Thoracic aorta (tissue), 2 donors: ENCODE results near the gene RLN1. TPM values are rescaled to one million over a fixed set of nuclear protein-coding genes. Genes with fewer than 3 reads are reported as not detected.
"Not testable (repeated sequence)": the region's sequence is repeated elsewhere in the genome, so short reads cannot be mapped to it uniquely, and the experiment has no call there.

ENCODE experiments used
- ATAC-seq: fragments of 150-250 bp; one replicate; pipeline ENCODE4 v1.8.0; 2017; ENCODE audit warnings: low read depth; ENCODE audit not compliant: insufficient number of reproducible peaks, low FRiP score
- DNase-seq: peaks from one replicate; pipeline ENCODE4 v3.0.0-alpha.2; 2020; ENCODE audit warnings: low spot score
- H3K27ac ChIP-seq, 2 donors: fragments of 200-600 bp; sonication (generic); 1 replicate in 1 of 2; 2 replicates in 1 of 2; pipeline ENCODE4 v1.5.1; 2016; ENCODE audit warnings: mild to moderate bottlenecking in 2 of 2, moderate library complexity in 2 of 2
- H3K27me3 ChIP-seq: fragments of 200-600 bp; sonication (generic); replicated peaks from 2 replicates; pipeline ENCODE4 v1.6.0; 2016; ENCODE audit warnings: mild to moderate bottlenecking; ENCODE audit not compliant: insufficient read depth
- H3K36me3 ChIP-seq: fragments of 200-600 bp; sonication (generic); one replicate; pipeline ENCODE4 v1.5.1; 2016
- H3K4me1 ChIP-seq, 2 donors: fragments of 200-600 bp; sonication (generic); 1 replicate in 1 of 2; 2 replicates in 1 of 2; pipeline versions ENCODE4 v1.5.1 to v1.6.0; 2016; ENCODE audit warnings: low read depth in 2 of 2, mild to moderate bottlenecking in 1 of 2; ENCODE audit not compliant: control insufficient read depth in 1 of 2
- H3K4me3 ChIP-seq: fragments of 200-600 bp; sonication (generic); 2 replicates; pipeline ENCODE4 v1.5.1; 2016; ENCODE audit warnings: mild to moderate bottlenecking
- H3K9me3 ChIP-seq: fragments of 200-600 bp; sonication (generic); 2 replicates; pipeline ENCODE4 v1.5.1; 2016
- total RNA-seq, 2 donors: library from RNA; depleted of rRNA; stranded (reverse); fragments of >200 nt; gene quantifications; one replicate each; pipeline versions ENCODE4 v1.1.0 to v1.2.3, GENCODE V29; 2016
- TF ChIP-seq, protein P1 (sequence below): fragments of 200-600 bp; sonication (generic); IDR thresholded peaks from one replicate; pipeline ENCODE4 v1.5.1; 2019; ENCODE audit warnings: antibody characterized with exemption

RLN1 gene
- total RNA-seq, 2 donors from 2014 or later, result not detected

- no peaks in the 10 kb centered on the region for H3K36me3 ChIP-seq
- H3K4me3 ChIP-seq, result no peak overlapping the region
- ATAC-seq (no peak), DNase-seq (no peak)
- peaks cover 13% of the 10 kb centered on the region for H3K9me3 ChIP-seq
- no peaks in the 10 kb centered on the region for H3K4me1 ChIP-seq
- H3K27ac ChIP-seq, result no peak overlapping the region
- no peaks in the 10 kb centered on the region for H3K27me3 ChIP-seq
- TF ChIP-seq, protein P1, sequence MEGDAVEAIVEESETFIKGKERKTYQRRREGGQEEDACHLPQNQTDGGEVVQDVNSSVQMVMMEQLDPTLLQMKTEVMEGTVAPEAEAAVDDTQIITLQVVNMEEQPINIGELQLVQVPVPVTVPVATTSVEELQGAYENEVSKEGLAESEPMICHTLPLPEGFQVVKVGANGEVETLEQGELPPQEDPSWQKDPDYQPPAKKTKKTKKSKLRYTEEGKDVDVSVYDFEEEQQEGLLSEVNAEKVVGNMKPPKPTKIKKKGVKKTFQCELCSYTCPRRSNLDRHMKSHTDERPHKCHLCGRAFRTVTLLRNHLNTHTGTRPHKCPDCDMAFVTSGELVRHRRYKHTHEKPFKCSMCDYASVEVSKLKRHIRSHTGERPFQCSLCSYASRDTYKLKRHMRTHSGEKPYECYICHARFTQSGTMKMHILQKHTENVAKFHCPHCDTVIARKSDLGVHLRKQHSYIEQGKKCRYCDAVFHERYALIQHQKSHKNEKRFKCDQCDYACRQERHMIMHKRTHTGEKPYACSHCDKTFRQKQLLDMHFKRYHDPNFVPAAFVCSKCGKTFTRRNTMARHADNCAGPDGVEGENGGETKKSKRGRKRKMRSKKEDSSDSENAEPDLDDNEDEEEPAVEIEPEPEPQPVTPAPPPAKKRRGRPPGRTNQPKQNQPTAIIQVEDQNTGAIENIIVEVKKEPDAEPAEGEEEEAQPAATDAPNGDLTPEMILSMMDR, result no peak
These were observed 24.3 kb downstream of the RLN1 start for GRCh38 chr9:5315187-5315923.

- DNase-seq, result no peak
- Histone ChIP-seq H3K27me3 (no peaks in the 10 kb centered on the region), H3K4me1 (no peaks in the 10 kb centered on the region), H3K36me3 (no peaks in the 10 kb centered on the region), H3K4me3 (no peak overlapping the region), H3K27ac (no peak overlapping the region), H3K9me3 (peaks cover 12% of the 10 kb centered on the region)
- TF ChIP-seq, protein P1, result no peak
- ATAC-seq, result no peak
These were observed 28.8 kb downstream of the RLN1 start for GRCh38 chr9:5310851-5311250.

DNA sequence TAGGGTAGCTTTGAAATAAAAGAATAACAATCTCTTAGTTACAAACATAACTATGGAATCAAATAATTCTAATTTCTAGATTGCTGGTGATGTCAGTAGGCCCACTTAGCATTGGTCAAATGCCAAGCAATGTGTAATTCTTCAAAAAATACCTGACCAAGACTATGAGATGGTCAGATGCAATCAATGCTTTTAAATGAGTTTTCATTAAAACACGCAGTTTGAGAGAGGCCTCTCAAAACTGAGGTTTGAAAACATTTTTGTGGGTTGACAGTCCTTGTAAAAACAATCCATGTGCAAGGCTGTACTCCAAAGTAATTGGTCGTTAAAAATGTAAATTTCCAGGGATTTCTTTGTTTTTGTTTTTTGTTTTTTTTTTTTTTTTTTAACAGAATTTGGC, 33.9 kb downstream of the RLN1 start:
- no peak overlapping the region for H3K4me3 ChIP-seq
- ATAC-seq, result no peak
- TF ChIP-seq, protein P1, result no peak
- no peaks in the 10 kb centered on the region for H3K4me1 ChIP-seq
- no peak for DNase-seq
- H3K9me3 ChIP-seq, result no peaks in the 10 kb centered on the region
- H3K36me3 ChIP-seq, result no peaks in the 10 kb centered on the region
- H3K27ac ChIP-seq, result no peak overlapping the region
- no peaks in the 10 kb centered on the region for H3K27me3 ChIP-seq

DNA sequence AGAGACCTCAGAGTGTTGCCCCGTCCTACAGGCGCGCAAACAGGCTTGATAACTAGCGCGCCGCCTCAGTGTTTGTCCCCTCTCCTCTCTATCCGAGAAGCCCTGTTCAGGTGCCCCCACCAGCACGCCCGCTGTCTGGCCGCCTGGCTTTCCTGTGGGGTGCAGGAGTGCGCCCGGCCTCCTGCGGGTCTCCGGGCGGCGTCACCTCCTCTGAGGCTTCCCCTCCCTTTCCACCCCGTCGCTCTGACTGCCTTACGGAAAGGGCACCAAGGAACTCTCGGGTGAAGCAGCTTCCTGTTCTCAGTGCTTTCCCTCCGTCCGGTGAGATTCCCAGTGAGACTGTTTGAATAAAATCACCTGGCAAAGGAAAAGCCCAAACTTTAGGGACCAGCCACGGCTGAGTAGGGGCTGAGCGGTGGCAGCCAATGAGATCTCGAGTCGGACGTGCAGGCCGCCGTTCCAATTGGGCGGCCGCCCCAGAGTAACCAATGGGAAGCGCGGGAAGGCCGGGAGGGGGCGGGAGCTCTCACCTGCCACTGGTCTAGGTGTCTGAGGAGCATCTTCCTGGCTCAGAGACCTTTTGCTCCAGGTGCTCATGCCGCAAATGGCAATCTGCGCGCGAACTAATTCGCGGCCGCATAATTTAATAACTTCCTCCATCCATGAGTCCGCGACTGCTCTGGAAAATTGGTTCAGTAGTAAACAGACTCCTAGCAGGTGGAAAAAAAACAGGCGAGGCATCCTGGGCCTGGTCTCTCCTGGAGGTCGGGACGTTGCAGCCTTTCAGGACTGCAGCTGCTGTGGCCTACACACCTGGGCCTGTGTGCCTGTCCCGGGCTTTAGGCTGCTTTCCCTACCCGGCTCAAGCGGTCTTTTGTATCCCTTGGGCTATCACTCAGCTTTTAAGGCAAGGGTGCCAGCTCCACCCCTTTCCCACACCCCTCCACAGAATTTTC, 35.6 kb downstream of the RLN1 start, which contains the start of gene RLN2:
TSS of gene RLN2 (minus strand) at position 877 of the 956 bp plus-strand sequence. CDS start at position 741, 136 bp downstream.
- not testable (repeated sequence) for H3K27ac ChIP-seq, DNase-seq, H3K27me3 ChIP-seq, H3K9me3 ChIP-seq, H3K4me1 ChIP-seq, H3K36me3 ChIP-seq
- H3K4me3 ChIP-seq, result peak within 1 kb of the TSS; percentile 50
- peak; percentile 64 for ATAC-seq

DNA sequence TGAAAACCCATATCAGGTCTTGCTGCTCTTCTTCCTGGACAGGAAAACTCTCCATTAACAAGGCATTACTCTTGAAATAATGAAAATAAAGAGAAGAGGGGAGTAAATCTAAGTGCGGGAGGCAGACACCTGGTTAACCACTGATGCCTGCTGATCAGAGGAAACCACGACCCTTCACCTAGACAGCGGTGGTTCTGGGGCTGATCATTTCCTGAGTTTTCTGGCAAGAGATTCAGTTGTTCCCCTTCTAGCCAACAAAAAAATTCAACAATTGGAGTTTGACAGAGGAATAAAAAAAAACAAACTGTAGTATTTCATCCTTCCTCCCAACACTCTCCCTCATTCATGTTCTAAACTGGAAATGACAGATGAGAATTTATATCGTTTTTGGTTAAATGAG, 38.1 kb downstream of the RLN1 start:
- Histone ChIP-seq H3K27me3 (no peaks in the 10 kb centered on the region), H3K36me3 (no peaks in the 10 kb centered on the region), H3K4me1 (no peaks in the 10 kb centered on the region), H3K4me3 (no peak overlapping the region), H3K27ac (no peak overlapping the region), H3K9me3 (no peaks in the 10 kb centered on the region)
- TF ChIP-seq, protein P1, result no peak
- DNase-seq (no peak), ATAC-seq (no peak)
